Neural progenitor cell (in vitro differentiated cells): ENCODE results near the gene ALPK1. TPM values are rescaled to one million over a fixed set of nuclear protein-coding genes. Genes with fewer than 3 reads are reported as not detected.
"Not testable (repeated sequence)": the region's sequence is repeated elsewhere in the genome, so short reads cannot be mapped to it uniquely, and the experiment has no call there.

ENCODE experiments used
- DNase-seq: peaks from one replicate; pipeline ENCODE4 v3.0.0-alpha.2; 2016; ENCODE audit warnings: low spot score
- H2AFZ ChIP-seq: fragments of 200-600 bp; sonication (generic); replicated peaks from 2 replicates; pipeline ENCODE4 v1.6.1; 2016; ENCODE audit warnings: antibody characterized with exemption
- H3F3A ChIP-seq: fragments of 200-600 bp; sonication (generic); 2 replicates; pipeline ENCODE4 v1.6.1; 2016; ENCODE audit warnings: antibody characterized with exemption, low read depth
- H3K27ac ChIP-seq: fragments of 200-600 bp; sonication (generic); 2 replicates; pipeline ENCODE4 v1.5.1; 2016; ENCODE audit warnings: mild to moderate bottlenecking
- H3K27me3 ChIP-seq: fragments of 200-600 bp; sonication (generic); 2 replicates; pipeline ENCODE4 v1.6.1; 2016; ENCODE audit warnings: mild to moderate bottlenecking, moderate library complexity
- H3K36me3 ChIP-seq: fragments of 200-600 bp; sonication (generic); 2 replicates; pipeline ENCODE4 v1.5.1; 2016
- H3K4me1 ChIP-seq: fragments of 200-600 bp; sonication (generic); 2 replicates; pipeline ENCODE4 v1.6.1; 2016; ENCODE audit warnings: mixed run types
- H3K4me2 ChIP-seq: fragments of 200-600 bp; sonication (generic); 2 replicates; pipeline ENCODE4 v1.6.1; 2016
- H3K4me3 ChIP-seq: fragments of 200-600 bp; sonication (generic); 2 replicates; pipeline ENCODE4 v1.5.1; 2016
- H3K79me2 ChIP-seq: fragments of 200-600 bp; sonication (generic); 2 replicates; pipeline ENCODE4 v1.6.1; 2016; ENCODE audit warnings: low read depth
- H3K9ac ChIP-seq: fragments of 200-600 bp; sonication (generic); 2 replicates; pipeline ENCODE4 v1.6.1; 2016
- H3K9me3 ChIP-seq: fragments of 200-600 bp; sonication (generic); 2 replicates; pipeline ENCODE4 v1.5.1; 2016; ENCODE audit warnings: low read depth
- H4K20me1 ChIP-seq: fragments of 200-600 bp; sonication (generic); 2 replicates; pipeline ENCODE4 v1.6.1; 2016; ENCODE audit warnings: low read depth
- H3K27ac Mint-ChIP-seq: 3 replicates; pipeline ENCODE4 v1.8.0; 2021; ENCODE audit warnings: mixed read lengths
- H3K27me3 Mint-ChIP-seq: 2 replicates; pipeline ENCODE4 v1.8.0; 2022; ENCODE audit warnings: low read depth, mild to moderate bottlenecking, inconsistent platforms, moderate library complexity, mixed read lengths; ENCODE audit not compliant: insufficient read depth
- H3K36me3 Mint-ChIP-seq: 3 replicates; pipeline ENCODE4 v1.8.0; 2021; ENCODE audit warnings: mixed read lengths
- H3K4me1 Mint-ChIP-seq: 3 replicates; pipeline ENCODE4 v1.8.0; 2021; ENCODE audit warnings: mixed read lengths
- H3K4me3 Mint-ChIP-seq: 3 replicates; pipeline ENCODE4 v1.8.0; 2021; ENCODE audit warnings: mild to moderate bottlenecking, moderate library complexity, mixed read lengths
- H3K9me3 Mint-ChIP-seq: 3 replicates; pipeline ENCODE4 v1.8.0; 2020; ENCODE audit warnings: mixed read lengths
- EZH2 ChIP-seq: fragments of 200-600 bp; sonication (generic); IDR thresholded peaks from 2 replicates; pipeline ENCODE4 v1.6.1; 2017; ENCODE audit warnings: antibody characterized with exemption, mild to moderate bottlenecking, moderate library complexity
- EZH2phosphoT487 ChIP-seq: fragments of 200-600 bp; sonication (generic); IDR thresholded peaks from 2 replicates; pipeline ENCODE4 v1.6.1; 2017; ENCODE audit warnings: antibody characterized with exemption
- total RNA-seq: library from RNA; depleted of rRNA; stranded (reverse); fragments of >200 nt; gene quantifications from 2 replicates; pipeline ENCODE4 v1.2.3, GENCODE V29; 2015; ENCODE audit warnings: low replicate concordance
- TF ChIP-seq, protein P1 (sequence below): fragments of 200-600 bp; sonication (generic); IDR thresholded peaks from 2 replicates; pipeline ENCODE4 v1.5.1; 2017; ENCODE audit warnings: antibody characterized with exemption, mild to moderate bottlenecking

ALPK1 gene
- total RNA-seq, 1 donor from 2014 or later = 0.41 TPM

DNA sequence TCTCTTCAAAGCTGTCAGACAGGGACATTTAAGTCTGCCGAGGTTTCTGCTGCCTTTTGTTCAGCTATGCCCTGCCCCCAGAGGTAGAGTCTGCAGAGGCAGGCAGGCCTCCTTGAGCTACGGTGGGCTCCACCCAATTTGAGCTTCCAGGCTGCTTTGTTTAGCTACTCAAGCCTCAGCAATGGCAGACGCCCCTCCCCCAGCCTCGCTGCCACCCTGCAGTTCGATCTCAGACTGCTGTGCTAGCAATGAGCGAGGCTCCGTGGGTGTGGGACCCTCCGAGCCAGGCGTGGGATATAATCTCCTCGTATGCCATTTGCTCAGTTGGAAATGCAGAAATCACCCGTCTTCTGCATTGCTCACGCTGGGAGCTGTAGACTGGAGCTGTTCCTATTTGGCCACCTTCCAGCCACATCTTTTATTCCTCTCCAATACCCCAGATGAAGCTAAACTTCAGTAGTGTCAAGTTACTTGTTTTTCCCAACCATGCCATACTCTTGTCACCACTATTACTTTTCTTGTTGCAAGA lies 12.2 kb downstream of the ALPK1 start:
- Histone ChIP-seq H3K4me3 (peak overlapping the region; percentile 34), H3K4me2 (peak overlapping the region; percentile 78), H2AFZ (peak overlapping the region; percentile 98), H3K4me1 (peaks cover 17% of the 10 kb centered on the region)
- H3K79me2 ChIP-seq, H3K27ac ChIP-seq, H3F3A ChIP-seq, H3K36me3 Mint-ChIP-seq, H3K9me3 ChIP-seq, H3K9me3 Mint-ChIP-seq, H3K27me3 ChIP-seq, H3K27me3 Mint-ChIP-seq, H4K20me1 ChIP-seq, H3K36me3 ChIP-seq, H3K9ac ChIP-seq: not testable (repeated sequence)
- peaks cover 13% of the 10 kb centered on the region for H3K4me1 Mint-ChIP-seq
- H3K4me3 Mint-ChIP-seq = peak overlapping the region; percentile 45
- H3K27ac Mint-ChIP-seq = peak overlapping the region; percentile 88
- TF ChIP-seq, protein P1, sequence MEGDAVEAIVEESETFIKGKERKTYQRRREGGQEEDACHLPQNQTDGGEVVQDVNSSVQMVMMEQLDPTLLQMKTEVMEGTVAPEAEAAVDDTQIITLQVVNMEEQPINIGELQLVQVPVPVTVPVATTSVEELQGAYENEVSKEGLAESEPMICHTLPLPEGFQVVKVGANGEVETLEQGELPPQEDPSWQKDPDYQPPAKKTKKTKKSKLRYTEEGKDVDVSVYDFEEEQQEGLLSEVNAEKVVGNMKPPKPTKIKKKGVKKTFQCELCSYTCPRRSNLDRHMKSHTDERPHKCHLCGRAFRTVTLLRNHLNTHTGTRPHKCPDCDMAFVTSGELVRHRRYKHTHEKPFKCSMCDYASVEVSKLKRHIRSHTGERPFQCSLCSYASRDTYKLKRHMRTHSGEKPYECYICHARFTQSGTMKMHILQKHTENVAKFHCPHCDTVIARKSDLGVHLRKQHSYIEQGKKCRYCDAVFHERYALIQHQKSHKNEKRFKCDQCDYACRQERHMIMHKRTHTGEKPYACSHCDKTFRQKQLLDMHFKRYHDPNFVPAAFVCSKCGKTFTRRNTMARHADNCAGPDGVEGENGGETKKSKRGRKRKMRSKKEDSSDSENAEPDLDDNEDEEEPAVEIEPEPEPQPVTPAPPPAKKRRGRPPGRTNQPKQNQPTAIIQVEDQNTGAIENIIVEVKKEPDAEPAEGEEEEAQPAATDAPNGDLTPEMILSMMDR = peak; percentile 29
- peak; percentile 71 for DNase-seq

DNA sequence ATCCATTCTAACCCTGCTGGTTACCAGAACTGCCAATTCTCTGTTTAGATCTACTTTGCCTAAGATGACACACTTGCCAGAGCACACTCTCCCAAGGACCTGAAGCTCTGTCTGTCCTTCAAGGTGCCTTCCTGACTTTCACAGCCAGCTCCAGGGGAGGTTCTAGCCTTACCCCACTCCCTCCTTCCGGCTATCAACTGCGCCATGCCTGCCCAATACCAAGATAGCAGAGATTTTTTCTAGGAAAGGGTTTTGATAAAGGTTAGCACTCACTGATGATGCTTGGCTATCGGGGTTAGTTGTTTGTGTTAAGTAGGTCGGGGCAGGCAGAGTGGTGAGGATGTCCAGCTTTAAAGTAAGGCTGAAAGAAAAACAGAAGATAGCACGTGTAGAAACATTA lies 14.3 kb downstream of the ALPK1 start:
- Histone ChIP-seq H3K9ac (no peak overlapping the region), H3K4me3 (no peak overlapping the region), H3K9me3 (no peaks in the 10 kb centered on the region), H3K27me3 (no peaks in the 10 kb centered on the region), H2AFZ (no peak overlapping the region), H3K4me2 (no peak overlapping the region), H3K36me3 (no peaks in the 10 kb centered on the region), H3K79me2 (no peaks in the 10 kb centered on the region), H3F3A (peaks cover 5% of the 10 kb centered on the region), H4K20me1 (no peaks in the 10 kb centered on the region), H3K4me1 (peaks cover 17% of the 10 kb centered on the region), H3K27ac (no peak overlapping the region)
- H3K27ac Mint-ChIP-seq = no peak overlapping the region
- H3K4me1 Mint-ChIP-seq = peaks cover 13% of the 10 kb centered on the region
- peaks cover 10% of the 10 kb centered on the region for H3K9me3 Mint-ChIP-seq
- H3K27me3 Mint-ChIP-seq = peaks cover 2% of the 10 kb centered on the region
- no peak for DNase-seq
- no peak overlapping the region for H3K4me3 Mint-ChIP-seq
- TF ChIP-seq EZH2 (no peak), EZH2phosphoT487 (no peak)
- TF ChIP-seq, protein P1 = no peak
- H3K36me3 Mint-ChIP-seq = no peaks in the 10 kb centered on the region

DNA sequence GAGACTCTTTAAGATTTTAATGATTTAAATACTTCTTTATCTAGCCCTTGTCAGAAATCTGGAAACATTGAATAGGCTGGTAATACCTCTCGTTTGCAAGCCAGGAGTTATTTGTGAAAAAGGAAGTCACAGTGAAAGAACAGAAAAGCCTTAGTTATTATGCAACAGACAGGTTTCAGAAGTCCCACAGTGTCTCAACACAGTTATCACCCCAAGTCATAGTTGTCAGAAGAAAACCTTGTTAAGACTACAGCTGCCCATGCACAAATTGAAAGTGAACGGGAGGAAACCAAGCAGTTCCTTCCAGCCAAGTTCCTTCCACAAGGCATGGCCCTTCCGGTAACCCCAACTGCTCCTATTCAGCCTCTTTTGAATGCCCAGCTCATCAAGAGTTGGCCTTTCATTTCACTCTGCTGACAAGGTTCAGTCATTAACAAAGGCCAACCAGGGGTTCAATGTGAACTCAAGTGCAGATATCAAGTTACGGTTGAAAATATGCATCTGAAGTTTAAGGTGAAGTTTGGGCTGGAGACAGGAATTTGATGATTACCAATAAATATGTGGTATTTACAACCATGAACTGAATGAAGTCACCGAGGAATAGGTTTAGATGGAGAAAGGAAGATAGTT lies 15.6 kb downstream of the ALPK1 start:
- H3K9me3 Mint-ChIP-seq = peaks cover 5% of the 10 kb centered on the region
- Histone ChIP-seq H3K27me3 (peaks cover 9% of the 10 kb centered on the region), H3K79me2 (no peaks in the 10 kb centered on the region), H3K27ac (no peak overlapping the region), H3K4me2 (no peak overlapping the region), H3F3A (peaks cover 5% of the 10 kb centered on the region), H3K36me3 (no peaks in the 10 kb centered on the region), H4K20me1 (no peaks in the 10 kb centered on the region), H3K4me1 (peaks cover 17% of the 10 kb centered on the region), H3K9me3 (no peaks in the 10 kb centered on the region), H3K9ac (no peak overlapping the region), H2AFZ (no peak overlapping the region), H3K4me3 (no peak overlapping the region)
- H3K27ac Mint-ChIP-seq = no peak overlapping the region
- H3K27me3 Mint-ChIP-seq = peaks cover 2% of the 10 kb centered on the region
- H3K4me1 Mint-ChIP-seq = peaks cover 13% of the 10 kb centered on the region
- no peak for TF ChIP-seq EZH2phosphoT487
- no peak for TF ChIP-seq EZH2
- TF ChIP-seq, protein P1 = no peak
- DNase-seq = no peak
- no peaks in the 10 kb centered on the region for H3K36me3 Mint-ChIP-seq
- H3K4me3 Mint-ChIP-seq = no peak overlapping the region
